BLaER1 (cell line): ENCODE data around the gene QARS1.

ENCODE experiments used
- H3K27ac ChIP-seq: shearing (Covaris generic); formaldehyde crosslinking; 2 replicates; pipeline ENCODE4 v1.8.1; 2022
- H3K27me3 ChIP-seq: shearing (Covaris generic); formaldehyde crosslinking; 2 replicates; pipeline ENCODE4 v1.8.1; 2022
- H3K36me3 ChIP-seq: shearing (Covaris generic); formaldehyde crosslinking; 2 replicates; pipeline ENCODE4 v1.8.1; 2022
- H3K4me1 ChIP-seq: shearing (Covaris generic); formaldehyde crosslinking; 2 replicates; pipeline ENCODE4 v1.8.1; 2022
- H3K4me2 ChIP-seq: shearing (Covaris generic); formaldehyde crosslinking; 2 replicates; pipeline ENCODE4 v1.8.1; 2022
- H3K4me3 ChIP-seq: shearing (Covaris generic); formaldehyde crosslinking; 2 replicates; pipeline ENCODE4 v1.8.1; 2022
- H3K9ac ChIP-seq: shearing (Covaris generic); formaldehyde crosslinking; 2 replicates; pipeline ENCODE4 v1.8.1; 2022
- H3K9me3 ChIP-seq: shearing (Covaris generic); formaldehyde crosslinking; 2 replicates; pipeline ENCODE4 v1.8.1; 2022
- H4K20me1 ChIP-seq: shearing (Covaris generic); formaldehyde crosslinking; 2 replicates; pipeline ENCODE4 v1.8.1; 2022
- Cebpa-rat ChIP-seq: shearing (Covaris generic); IDR thresholded peaks from 2 replicates; pipeline ENCODE4 v1.8.1; 2022

Gene QARS1

DNA sequence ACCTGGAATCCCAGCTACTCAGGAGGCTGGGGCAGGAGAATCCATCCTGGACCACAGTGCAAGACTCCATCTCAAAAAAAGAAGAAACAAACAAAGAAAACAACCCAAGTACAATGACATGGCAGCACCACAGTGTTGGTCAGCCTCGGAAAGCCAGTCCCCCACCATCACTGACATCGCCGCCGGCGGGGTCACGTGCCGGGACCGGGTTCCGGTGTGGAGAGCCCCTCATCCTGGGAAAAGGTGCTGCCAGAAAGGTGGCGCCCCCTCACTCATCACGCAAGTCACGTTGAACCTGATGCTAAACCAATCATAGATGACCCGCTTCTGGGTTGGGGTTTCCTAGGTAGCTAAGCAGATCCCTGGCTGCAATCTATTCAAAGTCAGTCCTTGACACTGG lies 28.4 kb downstream of the QARS1 start:
- peaks cover 100% of the 10 kb centered on the region for H4K20me1 ChIP-seq
- no peak for TF ChIP-seq Cebpa-rat
- H3K27me3 ChIP-seq, result no peaks in the 10 kb centered on the region
- no peaks in the 10 kb centered on the region for H3K4me1 ChIP-seq
- peaks cover 89% of the 10 kb centered on the region for H3K36me3 ChIP-seq
- H3K9me3 ChIP-seq, result no peaks in the 10 kb centered on the region
- no peak overlapping the region for H3K4me3 ChIP-seq
- H3K4me2 ChIP-seq, result no peak overlapping the region
- no peak overlapping the region for H3K27ac ChIP-seq
- no peak overlapping the region for H3K9ac ChIP-seq

DNA sequence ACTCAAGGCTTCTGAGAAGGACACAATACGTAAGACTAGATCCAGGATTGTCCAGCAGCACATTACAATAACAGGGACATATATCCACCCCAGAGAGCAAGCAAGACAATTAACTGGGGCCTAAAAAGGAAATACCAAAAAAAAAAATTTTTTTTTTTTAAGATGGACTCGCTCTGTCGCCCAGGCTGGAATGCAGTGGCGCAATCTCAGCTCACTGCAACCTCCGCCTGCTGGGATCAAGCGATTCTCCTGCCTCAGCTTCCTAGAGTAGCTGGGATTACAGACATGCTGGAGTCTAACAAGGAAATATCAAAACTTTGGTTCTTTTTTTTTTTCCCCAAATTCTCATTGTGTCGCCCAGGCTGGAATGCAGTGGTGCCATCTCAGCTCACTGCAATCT lies 46.5 kb downstream of the QARS1 start:
- peaks cover 90% of the 10 kb centered on the region for H4K20me1 ChIP-seq
- no peak overlapping the region for H3K4me2 ChIP-seq
- no peaks in the 10 kb centered on the region for H3K27me3 ChIP-seq
- no peak overlapping the region for H3K9ac ChIP-seq
- TF ChIP-seq Cebpa-rat, result no peak
- H3K4me1 ChIP-seq, result no peaks in the 10 kb centered on the region
- H3K9me3 ChIP-seq, result no peaks in the 10 kb centered on the region
- H3K27ac ChIP-seq, result no peak overlapping the region
- peaks cover 100% of the 10 kb centered on the region for H3K36me3 ChIP-seq
- H3K4me3 ChIP-seq, result no peak overlapping the region

DNA sequence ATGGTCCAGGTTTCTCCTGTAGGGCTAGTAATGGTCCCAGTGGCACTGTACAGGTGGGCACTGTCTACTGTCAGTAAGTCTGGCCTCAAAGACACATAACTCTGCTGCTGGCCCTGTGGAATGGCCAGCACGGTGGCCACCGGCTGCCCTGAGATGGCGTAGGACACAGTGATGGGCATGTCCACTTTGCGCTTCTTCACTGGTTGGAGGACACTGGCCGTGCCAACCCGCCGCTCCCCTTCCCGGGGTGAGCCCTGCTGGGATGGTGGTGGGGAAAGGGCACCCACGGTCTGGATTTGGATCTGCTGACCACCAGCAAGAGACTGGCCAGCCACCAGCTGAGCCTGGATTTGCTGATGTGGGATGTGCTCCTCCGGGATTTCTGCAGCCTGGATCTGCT lies 47.3 kb downstream of the QARS1 start:
- H3K36me3 ChIP-seq, result peaks cover 100% of the 10 kb centered on the region
- H3K4me3 ChIP-seq, result no peak overlapping the region
- no peak overlapping the region for H3K4me2 ChIP-seq
- no peaks in the 10 kb centered on the region for H3K9me3 ChIP-seq
- no peaks in the 10 kb centered on the region for H3K27me3 ChIP-seq
- H3K4me1 ChIP-seq, result no peaks in the 10 kb centered on the region
- no peak for TF ChIP-seq Cebpa-rat
- peaks cover 85% of the 10 kb centered on the region for H4K20me1 ChIP-seq
- H3K9ac ChIP-seq, result no peak overlapping the region
- H3K27ac ChIP-seq, result no peak overlapping the region

DNA sequence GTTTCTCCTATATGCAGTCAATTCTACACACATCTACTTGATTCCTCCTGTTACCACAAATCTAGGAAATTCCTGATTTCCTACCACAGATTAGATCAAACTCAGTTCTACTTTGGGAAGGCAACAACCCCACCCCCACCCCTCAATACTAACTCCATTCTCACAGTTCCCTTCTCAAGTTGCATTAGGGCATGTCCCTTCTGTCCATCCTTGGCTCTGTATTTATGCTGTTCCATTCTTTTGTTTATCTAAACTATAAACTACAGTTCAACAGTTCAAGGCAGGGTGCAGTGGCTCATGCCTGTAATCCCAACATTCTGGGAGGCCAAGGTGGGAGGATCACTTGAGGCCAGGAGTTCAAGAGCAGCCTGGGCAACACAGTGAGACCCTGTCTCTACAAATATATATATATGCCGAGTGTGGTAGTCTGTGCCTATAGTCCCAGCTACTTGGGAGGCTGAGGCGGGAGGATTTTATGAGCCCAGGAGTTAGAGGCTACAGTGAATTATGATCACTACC lies 50.2 kb downstream of the QARS1 start:
- TF ChIP-seq Cebpa-rat, result no peak
- H3K36me3 ChIP-seq, result peaks cover 99% of the 10 kb centered on the region
- H3K9ac ChIP-seq, result no peak overlapping the region
- H3K4me3 ChIP-seq, result no peak overlapping the region
- H3K9me3 ChIP-seq, result no peaks in the 10 kb centered on the region
- H3K27me3 ChIP-seq, result no peaks in the 10 kb centered on the region
- no peak overlapping the region for H3K4me2 ChIP-seq
- no peak overlapping the region for H3K27ac ChIP-seq
- H3K4me1 ChIP-seq, result no peaks in the 10 kb centered on the region
- H4K20me1 ChIP-seq, result peaks cover 85% of the 10 kb centered on the region

DNA sequence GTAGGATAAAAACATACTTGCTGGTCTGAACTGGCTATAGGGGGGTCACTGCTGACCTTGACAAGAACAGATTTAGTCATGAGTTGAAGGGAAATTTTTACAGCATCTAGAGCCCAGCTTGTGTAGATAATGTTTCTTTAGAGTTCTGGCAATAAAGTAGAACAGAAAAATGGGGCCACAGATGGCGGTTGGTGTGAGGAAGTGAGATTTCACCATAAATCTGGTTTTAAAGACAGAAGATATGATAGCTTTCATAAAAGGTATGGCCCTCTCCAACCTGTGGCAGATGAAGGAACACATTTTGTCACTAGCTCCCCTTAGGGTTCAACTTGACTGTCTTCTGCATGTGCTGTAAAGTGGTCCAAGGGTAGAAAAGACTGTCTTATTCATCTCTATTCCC lies 51.0 kb downstream of the QARS1 start:
- no peak overlapping the region for H3K4me3 ChIP-seq
- H3K36me3 ChIP-seq, result peaks cover 99% of the 10 kb centered on the region
- H3K9ac ChIP-seq, result no peak overlapping the region
- no peak overlapping the region for H3K27ac ChIP-seq
- no peak overlapping the region for H3K4me2 ChIP-seq
- H3K9me3 ChIP-seq, result no peaks in the 10 kb centered on the region
- no peaks in the 10 kb centered on the region for H3K27me3 ChIP-seq
- H3K4me1 ChIP-seq, result no peaks in the 10 kb centered on the region
- TF ChIP-seq Cebpa-rat, result no peak
- peaks cover 76% of the 10 kb centered on the region for H4K20me1 ChIP-seq
